Measurements from ENCODE around the gene FUCA2.
"Not testable (repeated sequence)": the region's sequence is repeated elsewhere in the genome, so short reads cannot be mapped to it uniquely, and the experiment has no call there.

The FUCA2 gene

DNA sequence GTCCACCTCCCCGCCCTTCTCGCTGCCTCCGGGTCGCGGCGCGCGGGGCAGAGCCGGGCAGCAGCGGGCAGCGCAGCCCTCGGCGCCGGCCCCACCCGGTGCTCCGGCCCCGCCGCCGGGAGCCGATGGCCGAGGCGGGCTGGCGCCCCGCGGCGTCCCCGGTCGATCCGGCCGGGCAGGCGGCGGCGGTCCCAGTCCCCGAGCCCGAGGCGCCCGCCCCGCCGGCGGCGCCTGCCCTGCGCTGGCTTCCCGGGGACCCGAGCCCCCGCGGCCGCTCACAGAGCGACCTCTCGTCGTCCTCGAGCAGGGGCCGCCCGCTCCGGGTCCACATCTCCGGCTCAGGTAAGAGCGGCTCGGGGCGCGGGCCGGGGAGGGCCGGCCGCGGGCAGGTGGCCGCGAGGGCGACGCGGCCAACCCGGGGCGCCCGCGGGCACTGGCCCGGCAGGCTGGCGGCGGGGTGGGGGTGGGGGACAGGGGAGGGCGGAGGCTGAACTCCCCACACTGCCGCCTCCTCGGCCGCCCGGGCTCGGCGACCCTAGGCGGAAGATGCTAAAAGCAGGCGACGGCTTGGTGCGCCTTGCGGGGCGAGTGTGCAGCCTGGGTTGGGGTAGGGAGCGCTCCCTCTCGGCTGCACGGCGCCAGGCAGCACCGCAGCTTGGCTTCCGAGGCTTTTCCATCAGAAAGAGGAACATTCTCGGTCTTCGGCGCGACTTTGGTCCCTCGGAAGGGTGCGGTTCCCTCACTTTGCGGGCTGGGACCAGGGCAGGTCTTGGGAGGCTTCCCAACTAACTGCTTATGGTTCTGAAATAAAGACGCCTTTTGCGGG is 25.6 kb upstream of the FUCA2 start:
- in situ Hi-C loops (cut with HindIII; ENCODE audit: low sequenced_read_pairs) = no loop called here

DNA sequence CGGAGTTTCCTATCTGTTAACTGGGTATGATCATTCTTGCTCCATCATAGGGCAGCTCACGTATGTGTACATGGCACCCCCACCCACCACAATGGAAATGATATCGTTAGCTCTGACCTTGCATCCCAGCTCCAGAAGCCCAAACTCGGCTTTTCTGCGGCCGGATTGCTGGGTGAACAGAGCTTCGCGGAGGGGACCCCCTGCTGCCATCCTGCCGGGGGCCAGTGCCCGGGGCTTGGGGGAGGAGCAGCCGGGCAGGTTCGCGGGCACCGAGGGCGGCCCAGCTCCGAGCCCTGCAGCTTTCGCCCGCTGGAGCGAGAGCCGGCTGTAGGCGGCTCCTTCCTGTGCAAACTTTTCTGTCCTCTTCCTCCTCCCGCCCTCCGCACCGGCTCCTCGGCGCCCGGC is 24.9 kb upstream of the FUCA2 start:
- in situ Hi-C loops (cut with HindIII; ENCODE audit: low sequenced_read_pairs) = no loop called here

DNA sequence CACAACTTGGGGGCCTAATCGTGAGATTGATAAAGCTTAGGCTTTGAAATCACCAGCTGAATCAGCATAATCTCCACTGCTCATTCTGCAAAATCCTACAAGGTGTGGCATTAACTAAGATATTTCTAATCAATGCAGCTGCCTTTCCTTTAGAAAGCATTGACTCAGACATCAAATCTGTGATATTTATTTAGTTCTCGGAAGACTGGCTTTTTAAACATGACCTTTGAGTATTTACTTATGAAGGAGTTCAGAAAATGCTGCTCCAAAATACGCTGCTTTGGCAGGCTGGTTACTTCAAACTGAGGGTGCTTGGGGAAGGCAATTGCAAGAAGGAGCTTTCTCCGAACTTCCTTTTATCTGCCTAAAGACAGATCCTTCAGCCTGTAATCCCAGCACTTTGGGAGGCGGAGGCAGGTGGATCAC is 23.7 kb upstream of the FUCA2 start:
- in situ Hi-C loops (cut with HindIII; ENCODE audit: low sequenced_read_pairs) = no loop called here

DNA sequence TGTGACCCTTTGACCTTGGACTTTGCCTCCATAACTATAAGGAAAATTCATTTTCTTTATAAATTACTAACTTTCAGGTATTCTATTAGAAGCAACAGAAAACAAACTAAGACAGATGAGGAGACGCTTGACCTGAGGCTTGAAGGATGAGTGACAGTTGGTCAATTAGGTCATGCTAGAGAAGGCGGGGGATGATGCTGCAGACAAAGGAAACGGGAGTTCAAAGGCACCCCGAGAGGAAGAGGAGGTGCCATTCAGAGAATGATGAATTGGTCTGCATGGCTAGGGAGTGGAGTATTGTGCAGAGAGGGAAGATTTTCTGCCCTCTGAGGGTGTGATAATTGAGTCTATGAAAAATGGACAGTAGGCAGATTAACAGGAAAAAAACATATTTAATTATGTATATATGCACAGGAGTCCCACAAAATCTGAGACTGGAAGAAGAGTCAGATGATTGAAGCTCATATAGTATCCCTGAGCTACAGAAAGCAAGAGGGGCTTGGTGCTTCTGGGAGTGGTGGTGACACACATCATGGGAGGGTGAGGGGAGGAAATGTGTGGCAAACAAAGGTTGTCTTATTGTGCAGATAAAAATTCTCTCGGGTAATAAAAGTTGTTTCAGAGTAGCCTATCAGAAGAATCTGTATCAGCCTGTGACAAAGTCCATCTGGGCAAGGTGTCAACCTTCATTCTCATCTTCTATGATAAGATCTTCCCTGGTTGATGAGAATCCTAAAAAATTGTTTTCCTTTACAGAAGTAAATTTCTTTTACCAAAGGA is 20.4 kb upstream of the FUCA2 start:
- in situ Hi-C loops (cut with HindIII; ENCODE audit: low sequenced_read_pairs) = no loop called here

DNA sequence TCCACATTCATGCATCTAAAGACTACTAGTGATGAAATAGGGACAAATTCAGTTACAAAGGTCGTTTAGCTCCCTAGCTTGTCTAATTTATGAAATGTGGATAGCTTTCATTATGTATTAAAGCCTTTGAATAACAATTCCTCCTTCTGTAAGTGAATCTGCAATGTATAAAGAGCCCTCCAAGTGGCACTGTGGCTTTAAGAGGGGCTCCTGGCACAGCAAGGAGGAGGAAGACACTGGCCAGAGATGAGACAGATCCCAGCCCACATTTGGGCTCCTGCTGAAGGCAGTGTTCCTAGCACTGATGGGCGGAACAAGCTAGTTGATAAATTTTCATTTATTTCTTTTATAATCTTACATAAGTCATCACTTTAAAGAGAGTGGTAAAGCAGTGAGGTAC is 17.6 kb upstream of the FUCA2 start:
- in situ Hi-C loops (cut with HindIII; ENCODE audit: low sequenced_read_pairs) = no loop called here

DNA sequence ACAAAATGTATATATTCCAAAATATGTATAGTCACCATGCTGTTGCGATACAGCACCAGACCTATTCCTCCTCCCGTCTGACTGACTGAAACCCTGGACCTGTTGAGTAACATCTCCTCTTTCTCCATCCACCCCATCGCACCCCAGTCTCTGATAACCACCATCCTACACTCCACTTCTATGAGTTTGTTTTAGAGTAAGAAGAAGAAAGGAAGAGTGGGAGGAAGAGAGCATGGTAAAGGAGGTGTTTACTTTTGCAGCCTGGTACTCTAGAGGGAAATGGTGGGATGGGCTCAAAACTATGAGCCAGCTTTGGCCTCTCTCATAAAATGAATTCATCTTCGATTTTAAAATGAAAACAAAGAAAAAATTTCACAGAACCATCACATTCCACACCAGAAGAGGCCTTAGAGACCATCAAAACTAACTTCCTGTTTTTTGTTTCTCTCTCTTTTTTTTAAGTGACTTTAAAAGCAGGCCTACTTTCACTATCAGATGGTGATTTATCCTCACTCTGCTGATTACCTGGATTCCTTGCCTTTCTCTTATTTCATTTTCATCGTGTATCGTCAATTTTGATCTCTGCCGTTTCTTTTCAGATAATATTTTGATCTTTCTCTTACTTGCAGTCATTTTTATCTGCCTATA is 16.8 kb upstream of the FUCA2 start:
- in situ Hi-C loops (cut with HindIII; ENCODE audit: low sequenced_read_pairs) = no loop called here

DNA sequence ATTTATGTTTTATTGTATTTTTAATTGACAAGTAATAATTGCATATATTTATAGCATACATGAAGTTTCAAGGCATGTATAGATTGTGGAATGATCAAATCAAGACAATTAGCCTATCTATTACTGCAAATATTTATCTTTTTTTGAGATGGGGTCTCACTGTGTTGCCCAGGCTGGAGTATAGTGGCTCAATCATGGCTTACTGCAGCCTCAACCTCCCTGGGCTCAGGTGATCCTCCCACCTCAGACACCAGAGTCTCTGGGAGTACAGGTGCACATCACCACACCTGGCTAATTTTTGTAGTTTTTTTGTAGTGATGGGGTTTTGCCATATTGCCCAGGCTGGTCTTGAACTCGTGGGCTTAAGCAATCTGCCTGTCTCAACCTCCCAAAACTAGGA is 16.2 kb upstream of the FUCA2 start:
- in situ Hi-C loops (cut with HindIII; ENCODE audit: low sequenced_read_pairs) = no loop called here

DNA sequence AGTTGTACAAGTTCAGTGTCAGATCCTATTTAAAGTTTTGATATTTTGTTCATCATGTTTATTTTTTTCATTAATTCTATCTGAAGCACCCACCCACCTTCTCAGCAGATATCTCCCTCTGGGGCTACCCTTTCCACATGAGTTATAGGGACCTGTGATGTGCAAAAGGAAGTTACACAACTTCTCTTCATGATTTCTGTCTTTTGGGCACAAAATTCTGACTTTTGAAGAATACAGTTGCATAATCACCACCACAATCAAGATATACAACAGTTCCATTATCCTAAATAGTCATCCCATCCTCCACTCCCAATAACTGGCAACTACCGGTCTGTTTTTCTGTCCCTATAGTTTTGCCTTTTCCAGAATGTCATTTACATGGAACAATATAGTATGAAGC is 13.8 kb upstream of the FUCA2 start:
- in situ Hi-C loops (cut with HindIII; ENCODE audit: low sequenced_read_pairs) = no loop called here

DNA sequence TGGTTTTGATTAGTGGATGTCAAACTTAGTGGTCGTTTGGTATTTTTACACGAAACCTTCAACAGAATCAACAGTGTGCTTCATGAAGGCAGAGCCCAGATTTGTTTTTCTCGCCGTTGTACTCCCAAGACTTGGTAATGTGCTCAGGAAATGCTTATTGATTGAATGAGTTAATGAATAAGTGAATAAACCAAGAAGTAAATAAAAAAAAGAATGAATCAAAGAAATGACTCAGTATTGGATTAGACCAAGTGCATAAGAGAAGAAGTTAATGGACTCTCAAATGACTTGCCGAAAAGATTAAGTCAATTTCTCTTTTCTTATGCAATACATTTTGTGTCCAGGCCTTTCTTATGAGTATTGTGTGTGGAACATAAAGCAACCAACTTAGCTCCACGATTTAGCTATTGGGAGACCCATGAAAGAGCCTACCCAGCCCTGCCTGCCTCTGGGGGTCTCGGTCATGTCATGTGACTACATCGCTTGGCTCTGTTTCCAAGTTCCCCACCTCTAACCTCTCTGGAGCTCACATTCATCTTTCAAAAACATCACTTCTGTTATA is 10.6 kb upstream of the FUCA2 start:
- in situ Hi-C loops (cut with HindIII; ENCODE audit: low sequenced_read_pairs) = no loop called here

DNA sequence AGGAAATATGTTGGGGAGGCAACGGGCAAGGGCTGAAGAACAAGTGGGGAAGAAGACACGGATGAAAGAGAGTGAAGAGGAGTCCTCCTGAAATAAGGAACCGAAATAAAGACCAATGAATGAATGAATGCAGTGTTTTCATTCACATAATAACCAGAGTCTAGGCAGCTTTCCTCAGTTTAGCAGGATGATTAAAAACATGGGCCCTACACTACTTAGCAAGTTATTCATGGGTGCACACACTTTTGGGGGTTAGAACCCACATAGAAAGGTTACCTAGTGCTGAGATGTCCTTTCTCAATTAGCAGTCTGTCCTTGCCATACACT is 5.9 kb upstream of the FUCA2 start:
- in situ Hi-C loops (cut with HindIII; ENCODE audit: low sequenced_read_pairs) = no loop called here

DNA sequence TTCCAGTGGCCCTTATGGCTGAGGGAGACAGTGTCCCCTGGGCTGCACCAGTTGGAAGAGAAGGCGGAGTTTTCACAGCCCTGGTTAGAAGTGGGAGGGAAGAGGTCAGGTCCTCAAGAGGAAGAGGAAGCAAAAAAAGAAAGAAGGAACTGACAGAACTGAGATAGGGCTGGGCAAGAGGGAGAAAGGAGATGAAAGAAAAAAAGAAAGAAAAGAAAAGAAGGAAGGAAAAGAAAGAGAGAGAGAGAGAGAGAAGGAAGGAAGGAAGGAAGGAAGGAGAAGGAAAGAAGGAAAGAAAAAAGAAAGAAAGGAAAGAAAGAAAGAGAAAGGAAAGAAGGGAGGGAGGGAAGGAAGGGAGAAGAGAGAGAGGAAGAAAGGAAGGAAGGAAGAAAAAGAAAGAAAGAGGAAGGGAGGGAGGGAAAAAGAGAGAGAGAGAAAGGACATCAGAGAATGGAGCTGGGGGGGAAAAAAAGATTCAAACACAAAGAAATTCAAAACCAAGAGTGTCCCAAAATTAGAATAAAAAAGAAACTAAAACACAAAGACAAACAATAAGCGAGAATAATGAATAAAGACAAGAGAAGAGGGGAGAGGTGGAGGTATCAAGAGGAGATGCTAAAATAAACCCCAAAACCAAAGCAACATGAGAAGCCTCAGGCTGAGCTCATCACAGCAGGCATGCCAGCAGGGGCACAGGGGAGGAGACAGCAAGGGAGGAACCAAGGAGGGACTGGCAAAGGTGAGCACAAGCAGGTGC is 5.3 kb upstream of the FUCA2 start:
- in situ Hi-C loops (cut with HindIII; ENCODE audit: low sequenced_read_pairs) = no loop called here

DNA sequence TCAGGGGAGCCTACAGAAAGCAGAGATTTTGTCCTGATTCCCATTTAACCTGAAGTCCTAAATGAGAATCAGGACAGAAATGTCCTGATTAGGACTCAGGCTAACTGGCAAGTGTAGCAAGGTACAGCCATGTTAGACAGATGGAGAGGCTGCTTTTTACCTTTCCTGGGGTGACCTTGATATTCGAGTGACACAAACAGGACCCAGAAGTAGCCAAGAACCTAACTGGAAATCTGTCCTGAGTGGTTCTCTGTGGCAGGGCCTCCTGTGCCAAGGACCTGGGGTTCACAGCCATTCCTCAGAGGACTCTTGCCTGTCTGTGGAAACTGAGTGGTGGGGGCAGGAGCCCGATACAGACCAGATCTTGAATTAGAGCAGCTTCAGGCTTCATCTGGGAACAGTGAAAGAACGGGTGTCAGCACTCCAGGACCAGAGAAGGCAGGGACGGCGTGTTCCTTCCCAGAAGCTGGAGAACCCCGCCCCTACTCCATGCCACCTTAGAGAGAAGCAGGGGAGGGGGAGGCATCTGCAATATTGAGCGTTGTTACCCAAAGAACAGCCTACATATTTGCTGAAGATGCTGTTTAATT is 4.3 kb upstream of the FUCA2 start:
- in situ Hi-C loops (cut with HindIII; ENCODE audit: low sequenced_read_pairs) = no loop called here

DNA sequence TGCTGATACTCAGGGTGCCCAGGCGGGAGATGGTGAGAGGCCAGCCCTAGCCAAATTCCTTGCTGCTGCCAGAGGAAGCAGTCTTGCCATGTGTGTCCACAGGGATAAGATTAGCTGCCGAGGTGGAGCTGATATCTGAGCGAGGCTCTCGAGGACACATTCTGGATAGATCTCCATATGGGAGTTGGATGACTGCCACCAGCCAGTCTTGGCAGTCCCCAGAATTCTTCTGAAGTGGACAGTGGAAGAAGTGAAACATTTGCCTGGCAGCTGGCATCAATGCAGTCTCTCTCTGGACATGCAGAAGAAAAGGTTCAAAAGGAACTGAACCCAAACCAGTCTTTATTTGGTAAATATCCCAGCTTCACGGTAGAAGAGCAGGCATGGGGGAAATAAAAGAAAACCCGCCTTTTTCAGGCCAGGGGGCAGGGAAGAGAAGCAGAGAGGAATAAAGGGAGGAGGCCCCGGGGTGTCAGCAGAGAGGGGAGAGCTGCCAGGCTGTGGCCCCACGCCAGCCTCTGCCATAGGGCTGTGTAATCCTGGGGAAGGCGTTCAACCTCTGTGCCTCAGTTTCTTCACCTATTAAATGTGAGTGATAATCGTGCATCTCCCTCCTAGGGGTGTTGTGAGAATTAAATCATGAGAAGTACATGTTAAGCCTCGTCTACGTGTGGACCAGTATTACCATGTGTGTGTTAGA is 3.7 kb upstream of the FUCA2 start:
- in situ Hi-C loops (cut with HindIII; ENCODE audit: low sequenced_read_pairs) = no loop called here

DNA sequence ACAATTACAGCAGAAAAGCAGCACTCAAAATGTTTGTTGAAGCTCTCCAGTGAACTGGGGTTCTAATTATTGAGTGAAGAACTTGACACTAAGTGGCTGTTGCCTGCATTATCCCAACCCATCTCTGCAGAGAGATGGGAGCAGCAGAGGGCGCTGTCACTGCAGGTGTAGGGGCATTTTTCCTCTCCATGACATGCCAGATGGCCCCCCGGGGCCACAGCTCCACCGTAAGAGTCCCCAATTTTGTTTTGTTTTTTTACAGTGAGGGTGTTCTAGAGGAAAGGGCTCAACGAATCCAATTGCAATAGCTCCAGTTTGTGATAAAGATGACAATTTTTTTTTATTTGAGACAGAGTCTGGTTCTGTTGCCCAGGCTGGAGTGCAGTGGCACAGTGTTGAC is 1.9 kb upstream of the FUCA2 start:
- in situ Hi-C loops (cut with HindIII; ENCODE audit: low sequenced_read_pairs) = no loop called here

DNA sequence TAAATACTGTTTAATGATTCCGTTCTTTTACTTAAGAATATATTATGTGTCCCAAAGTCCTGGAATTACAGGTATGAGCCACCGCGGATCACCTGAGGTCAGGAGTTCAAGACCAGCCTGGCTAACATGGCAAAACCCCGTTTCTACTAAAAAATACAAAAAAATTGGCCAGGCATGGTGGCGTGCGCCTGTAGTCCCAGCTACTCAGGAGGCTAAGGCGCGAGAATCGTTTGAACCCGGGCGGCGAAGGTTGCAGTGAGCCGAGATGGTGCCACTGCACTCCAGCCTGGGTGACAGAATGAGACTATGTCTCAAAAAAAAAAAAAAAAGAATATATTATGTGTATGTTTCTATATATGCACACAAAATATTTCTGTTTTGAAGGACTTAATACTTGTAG is 1.2 kb downstream of the FUCA2 start:
- in situ Hi-C loops (cut with HindIII; ENCODE audit: low sequenced_read_pairs) = not testable (repeated sequence)

DNA sequence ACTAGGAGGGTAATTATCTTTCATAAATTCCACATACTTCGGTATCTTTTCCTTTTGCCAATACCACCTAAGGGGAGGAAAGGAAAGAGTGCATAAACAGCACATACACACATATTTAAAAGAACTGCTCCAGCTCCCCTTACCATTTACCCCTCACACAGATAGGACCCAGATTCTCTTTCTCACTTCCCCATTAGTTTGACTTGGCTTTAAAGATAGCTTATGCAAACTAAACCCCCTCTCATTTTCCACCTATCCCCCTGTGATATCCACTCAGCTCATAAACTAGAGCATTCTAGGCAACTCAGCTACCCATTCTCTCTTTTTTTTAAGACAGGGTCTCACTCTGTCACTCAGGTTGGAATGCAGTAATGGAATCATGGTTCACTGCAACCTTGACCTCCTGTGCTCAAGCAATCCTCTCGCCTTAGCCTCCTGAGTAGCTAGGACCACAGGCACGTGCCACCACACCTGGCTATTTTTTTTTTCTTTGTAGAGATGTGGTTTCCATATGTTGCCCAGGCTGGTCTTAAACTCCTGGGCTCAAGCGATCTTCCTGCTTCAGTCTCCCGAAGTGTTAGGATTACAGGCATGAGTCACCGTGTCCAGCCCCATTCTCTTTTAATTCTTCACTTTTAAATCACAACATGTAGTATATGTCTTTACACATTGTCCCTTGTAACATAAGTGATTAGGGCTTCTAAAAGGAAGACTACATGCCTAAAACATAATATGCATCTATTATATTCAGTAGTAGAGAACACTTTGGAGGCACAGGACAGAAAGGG is 4.0 kb downstream of the FUCA2 start:
- in situ Hi-C loops (cut with HindIII; ENCODE audit: low sequenced_read_pairs) = no loop called here

DNA sequence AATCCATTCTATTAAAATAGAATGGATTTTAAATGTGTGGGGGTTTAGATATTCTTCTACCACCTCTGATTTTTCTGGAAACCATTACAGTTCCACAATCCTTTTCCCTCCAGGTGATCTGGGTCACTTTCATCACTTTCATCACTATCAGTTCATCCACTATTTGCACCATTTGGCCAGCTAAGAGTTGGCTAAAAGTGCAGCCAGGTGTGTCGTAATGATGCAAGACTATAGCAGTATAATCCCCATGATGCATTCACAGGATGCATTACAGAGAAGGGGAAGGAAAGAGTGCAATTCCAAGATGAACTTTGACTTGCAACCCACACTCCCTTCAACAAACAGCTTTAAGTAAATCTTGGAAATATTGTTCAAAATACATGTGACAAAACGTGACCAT is 4.9 kb downstream of the FUCA2 start:
- in situ Hi-C loops (cut with HindIII; ENCODE audit: low sequenced_read_pairs) = no loop called here

DNA sequence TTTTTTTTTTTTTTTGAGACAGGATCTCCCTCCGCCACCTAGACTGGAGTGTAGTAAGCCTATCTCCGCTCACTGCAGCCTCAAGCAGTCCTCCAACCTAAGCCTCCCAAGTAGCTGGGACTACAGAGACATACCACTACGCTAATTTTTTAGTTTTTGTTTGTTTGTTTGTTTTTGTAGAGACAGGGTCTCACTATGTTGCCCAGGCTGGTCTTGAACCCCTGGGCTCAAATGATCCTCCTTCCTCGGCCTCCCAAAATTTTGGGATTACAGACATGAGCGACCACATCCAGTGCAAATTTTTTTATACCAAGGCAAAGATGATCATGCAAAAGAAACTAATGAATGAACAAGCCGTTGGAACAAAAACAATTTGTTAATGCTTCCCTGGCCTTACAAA is 5.3 kb downstream of the FUCA2 start:
- in situ Hi-C loops (cut with HindIII; ENCODE audit: low sequenced_read_pairs) = no loop called here

DNA sequence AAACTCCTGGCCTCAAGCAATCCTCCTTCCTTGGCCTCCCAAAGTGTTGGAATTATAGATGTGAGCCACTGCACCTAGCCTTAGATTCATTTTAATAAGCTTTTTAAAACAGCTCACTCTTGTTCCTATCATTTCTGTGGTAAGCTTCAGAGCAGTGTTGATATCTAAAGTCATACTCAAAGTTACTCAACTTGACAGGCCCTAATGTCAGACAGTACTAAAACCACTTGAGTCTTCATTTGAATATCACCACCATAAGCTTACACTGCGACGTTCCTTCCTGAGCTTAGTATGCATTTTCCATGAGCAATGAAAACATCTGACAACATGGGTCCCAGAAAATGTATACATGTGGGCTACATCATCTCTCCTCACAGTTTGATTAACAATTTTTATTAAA is 6.0 kb downstream of the FUCA2 start:
- in situ Hi-C loops (cut with HindIII; ENCODE audit: low sequenced_read_pairs) = no loop called here
